Stimulated activated naive CD4-positive, alpha-beta T cell treated with Interleukin-2 at 50 U/mL for 16 hours (primary cell): ENCODE data around the gene TNFSF12.
A peak's percentile ranks its signal among the peaks of the same experiment; 100 is the strongest.
"Not testable (repeated sequence)": the region's sequence is repeated elsewhere in the genome, so short reads cannot be mapped to it uniquely, and the experiment has no call there.

ENCODE experiments used
- DNase-seq: peaks from one replicate; lab custom pipeline; 2025; lab: John Stamatoyannopoulos, UW

Gene TNFSF12

GRCh38 chr17:7587420-7588151 lies 38.7 kb downstream of the TNFSF12 start:
- DNase-seq = no peak

GRCh38 chr17:7588553-7589203 lies 39.8 kb downstream of the TNFSF12 start:
- no peak for DNase-seq

DNA sequence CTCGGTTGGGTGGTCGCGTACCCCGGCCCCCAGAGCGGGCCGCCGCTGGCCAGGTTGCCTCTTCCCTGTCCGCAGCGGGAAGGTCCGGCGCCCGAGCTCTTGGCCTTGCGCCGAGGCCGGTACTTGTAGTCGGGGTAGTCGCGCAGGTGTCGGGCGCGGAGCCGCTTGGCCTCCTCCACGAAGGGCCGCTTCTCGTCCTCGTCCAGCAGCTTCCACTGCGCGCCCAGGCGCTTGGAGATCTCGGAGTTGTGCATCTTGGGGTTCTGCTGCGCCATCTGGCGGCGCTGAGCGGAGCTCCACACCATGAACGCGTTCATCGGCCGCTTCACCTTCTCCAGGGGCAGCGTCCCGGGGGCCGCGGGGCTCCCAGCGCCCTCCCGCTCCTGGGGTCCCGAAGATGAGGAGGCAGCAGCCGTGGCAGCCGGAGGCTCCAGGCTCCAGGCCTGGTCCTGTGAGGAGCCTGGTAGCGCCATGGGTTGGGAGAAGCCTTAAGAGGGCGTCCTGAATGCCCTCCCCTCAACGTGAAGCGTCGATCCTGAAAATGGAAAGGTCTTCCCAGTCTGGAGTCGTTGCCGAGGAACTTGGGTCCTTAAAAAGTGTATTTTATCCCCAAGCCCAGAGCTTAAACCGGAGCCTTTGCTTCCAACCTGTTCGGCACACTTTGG lies 40.5 kb downstream of the TNFSF12 start:
- peak; percentile 38 for DNase-seq

DNA sequence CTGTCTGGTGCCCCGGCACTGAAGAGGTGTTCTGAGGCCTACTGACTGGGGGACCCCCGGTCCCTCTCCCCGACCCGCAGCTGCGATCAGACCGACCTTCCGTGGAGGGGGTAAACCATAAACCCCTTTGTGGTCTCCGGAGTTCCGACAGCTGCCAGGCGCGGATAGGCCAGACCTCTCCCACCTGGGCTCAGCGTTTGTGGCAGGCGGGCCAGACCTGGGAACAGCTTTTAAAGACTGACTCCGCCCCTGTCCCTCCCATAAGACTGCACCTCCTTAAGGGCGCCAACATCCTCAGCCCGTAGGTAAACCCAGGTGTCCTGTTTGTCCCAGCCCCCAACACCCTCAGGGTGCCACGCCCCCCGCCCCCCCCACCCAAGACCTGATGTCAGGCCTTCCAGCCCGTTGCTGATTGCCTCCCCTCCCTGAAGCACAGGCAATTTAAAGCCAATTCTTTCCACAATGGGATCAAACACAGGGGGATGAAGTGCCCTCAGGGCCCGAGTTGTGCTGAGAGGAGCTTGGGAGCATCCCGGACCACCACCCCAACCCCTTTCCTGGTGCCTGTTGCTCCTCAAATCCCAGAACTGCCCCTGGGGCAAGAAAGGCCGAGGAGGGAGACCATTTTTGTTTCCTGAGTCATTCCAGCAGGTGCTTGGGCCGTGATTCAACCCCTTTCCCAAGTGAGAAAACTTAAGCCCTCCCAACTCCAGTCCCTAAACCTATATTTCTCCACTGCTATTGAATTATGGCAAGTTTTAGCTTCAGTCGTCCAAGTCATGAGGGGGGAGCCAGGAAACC lies 41.2 kb downstream of the TNFSF12 start, which contains the start of gene SOX15:
TSS of gene SOX15 (minus strand) at position 204 of the 801 bp plus-strand sequence. CDS start 418 bp downstream, outside the sequence.
- no peak for DNase-seq

DNA sequence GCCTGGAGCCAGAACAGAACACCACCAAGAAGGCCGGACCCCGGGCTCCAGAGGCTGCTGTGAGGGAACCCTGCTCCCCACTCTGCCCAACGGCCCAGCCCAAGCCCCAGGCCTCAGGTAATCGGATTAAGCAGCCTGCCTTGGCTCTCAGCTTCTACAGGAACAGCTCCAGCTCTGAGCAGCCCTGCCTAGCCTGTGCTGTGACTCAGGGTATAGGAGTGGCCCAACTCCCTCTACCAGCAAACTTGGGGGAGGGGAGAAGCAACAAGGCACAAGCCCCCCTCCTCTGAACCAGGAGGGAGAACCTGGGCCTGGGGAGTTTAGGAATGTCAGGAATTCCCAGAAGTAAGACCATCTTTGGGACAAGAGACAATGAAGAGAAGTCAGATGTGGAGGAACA lies 41.9 kb downstream of the TNFSF12 start:
- no peak for DNase-seq

GRCh38 chr17:7591596-7591995 lies 42.7 kb downstream of the TNFSF12 start:
- DNase-seq = no peak

DNA sequence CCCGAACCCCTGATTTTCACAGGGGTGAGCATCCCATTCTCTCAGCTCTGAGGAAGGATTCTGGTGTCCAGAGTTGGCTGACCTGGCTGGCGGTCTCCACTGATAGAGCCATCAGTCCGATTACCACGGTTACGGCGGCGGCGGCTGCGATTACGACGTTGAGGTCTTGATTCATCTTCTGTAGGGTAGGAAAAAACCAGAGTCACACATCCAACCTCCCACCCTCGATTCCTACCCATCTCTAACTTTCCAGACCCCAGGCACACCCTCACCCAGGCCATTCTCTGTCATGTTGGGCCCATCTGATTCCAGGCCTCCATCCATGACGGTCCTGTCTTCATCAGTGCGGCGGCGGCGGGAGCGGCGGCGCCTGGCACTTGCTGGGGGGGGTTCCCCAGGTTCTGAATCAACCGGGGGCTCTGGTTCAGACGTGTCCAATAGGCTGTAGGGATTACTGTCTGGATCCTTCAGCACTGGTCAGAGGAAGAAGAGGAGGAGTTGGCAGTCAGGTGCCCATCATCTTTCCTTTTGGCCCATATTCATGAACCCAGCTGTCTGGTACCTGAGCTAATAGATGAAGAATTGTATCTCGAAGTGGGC lies 43.7 kb downstream of the TNFSF12 start:
- DNase-seq = no peak

GRCh38 chr17:7593296-7593695 lies 44.4 kb downstream of the TNFSF12 start:
- DNase-seq = no peak

DNA sequence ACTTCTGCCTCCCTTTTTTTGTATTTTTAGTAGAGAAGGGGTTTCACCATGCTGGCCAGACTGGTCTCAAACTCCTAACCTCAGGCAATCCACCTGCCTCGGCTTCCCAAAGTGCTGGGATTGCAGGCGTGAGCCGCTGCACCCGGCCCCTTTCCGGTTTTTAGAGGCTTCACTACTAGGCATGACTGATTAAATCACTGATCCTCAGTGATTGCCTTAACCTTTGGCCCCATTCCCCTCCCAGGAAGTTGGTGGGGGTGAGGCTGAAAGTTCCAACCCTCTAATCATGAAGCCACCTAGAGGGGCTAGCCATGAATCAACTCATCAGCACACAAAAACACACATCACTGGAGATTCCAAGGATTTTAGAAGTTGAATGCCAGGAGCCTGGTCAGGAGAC lies 48.7 kb downstream of the TNFSF12 start:
- DNase-seq = not testable (repeated sequence)

GRCh38 chr17:7606280-7606679 lies 57.4 kb downstream of the TNFSF12 start:
- DNase-seq = no peak
